Common myeloid progenitor, CD34-positive (primary cell): ENCODE results near the gene C2orf68.

Experiments used
- CTCF ChIA-PET: fragments of 350-600 bp; sonication (Branson Sonifier 250); formaldehyde crosslinking; loops from one replicate; lab custom pipeline; 2021; ENCODE audit warnings: antibody characterized with exemption; lab: Charles Lee
- POLR2A ChIA-PET: fragments of 350-600 bp; sonication (Branson Sonifier 250); formaldehyde crosslinking; loops from one replicate; lab custom pipeline; 2021; ENCODE audit warnings: antibody characterized with exemption; lab: Charles Lee
- DNase-seq, 3 donors: peaks; one replicate each; pipeline versions ENCODE4 v3.0.0 to v3.0.0-alpha.2; 2013
- H3K27ac ChIP-seq, 2 experiments: 1 replicate in 1 of 2; 2 replicates in 1 of 2; pipeline ENCODE4 v1.7.0; 2013; ENCODE audit warnings: inconsistent platforms in 2 of 2, low read length in 2 of 2, mild to moderate bottlenecking in 2 of 2, low read depth in 1 of 2, moderate library complexity in 1 of 2; ENCODE audit not compliant: severe bottlenecking in 2 of 2, insufficient read depth in 1 of 2, poor library complexity in 1 of 2
- H3K27me3 ChIP-seq, 5 experiments: replicated peaks in 2 of 5; 1 replicate in 3 of 5; 2 replicates in 2 of 5; pipeline versions ENCODE4 v1.6.1 to v1.7.0; 2013; ENCODE audit warnings: low read length in 4 of 5, mild to moderate bottlenecking in 2 of 5, moderate library complexity in 2 of 5, inconsistent platforms in 1 of 5; ENCODE audit not compliant: insufficient read depth in 5 of 5, control insufficient read depth in 4 of 5
- H3K36me3 ChIP-seq, 4 experiments: 1 replicate in 2 of 4; 2 replicates in 2 of 4; pipeline versions ENCODE4 v1.6.1 to v1.7.0; 2013; ENCODE audit warnings: low read length in 3 of 4, control low read depth in 1 of 4, mild to moderate bottlenecking in 1 of 4; ENCODE audit not compliant: control insufficient read depth in 4 of 4, insufficient read depth in 4 of 4
- H3K4me1 ChIP-seq, 4 experiments: 1 replicate in 3 of 4; 2 replicates in 1 of 4; pipeline versions ENCODE4 v1.6.1 to v1.7.1; 2013; ENCODE audit warnings: low read length in 3 of 4, mild to moderate bottlenecking in 3 of 4, control low read depth in 1 of 4, inconsistent platforms in 1 of 4, moderate library complexity in 1 of 4; ENCODE audit not compliant: control insufficient read depth in 4 of 4, insufficient read depth in 4 of 4; ENCODE audit errors: control extremely low read depth in 1 of 4
- H3K4me3 ChIP-seq, 7 experiments: 1 replicate in 4 of 7; 2 replicates in 3 of 7; pipeline versions ENCODE4 v1.5.1 to v1.7.0; 2013; ENCODE audit warnings: mild to moderate bottlenecking in 7 of 7, low read length in 6 of 7, moderate library complexity in 6 of 7, inconsistent platforms in 2 of 7, low read depth in 2 of 7, control low read depth in 1 of 7; ENCODE audit not compliant: insufficient read depth in 4 of 7, control insufficient read depth in 1 of 7; ENCODE audit errors: extremely low read depth in 1 of 7
- H3K9me3 ChIP-seq, 5 experiments: 1 replicate in 4 of 5; 2 replicates in 1 of 5; pipeline versions ENCODE4 v1.6.1 to v1.7.1; 2013; ENCODE audit warnings: low read length in 4 of 5, mild to moderate bottlenecking in 2 of 5, inconsistent platforms in 1 of 5, low read depth in 1 of 5, moderate library complexity in 1 of 5; ENCODE audit not compliant: control insufficient read depth in 4 of 5, insufficient read depth in 2 of 5; ENCODE audit errors: control extremely low read depth in 1 of 5
- WGBS: methylation state at CpG from one replicate; pipeline ENCODE4 v1.1.5; 2013; ENCODE audit not compliant: insufficient coverage; 5-methylcytosine and 5-hydroxymethylcytosine counted together

C2orf68 gene

GRCh38 chr2:85578243-85579180 is 33.4 kb downstream of the C2orf68 start:
- Histone ChIP-seq H3K4me1 (peaks cover 12 to 54% (median 48%) of the 10 kb centered on the region in 4 experiments), H3K36me3 (peaks cover 5 to 36% (median 20%) of the 10 kb centered on the region in 4 experiments), H3K27ac (peak overlapping the region; percentile 91 to 95), H3K4me3 (peak overlapping the region; percentile 35 to 92 (median 72)), H3K27me3 (no peaks in the 10 kb centered on the region), H3K9me3 (no peaks in the 10 kb centered on the region)
- ChIA-PET POLR2A (interaction anchor here (0.7 to 1.3 kb wide), 5 partner anchors 9 to 40 kb away, joined by 3 to 9 read pairs (median 3); partner anchors contain the start of genes MAT2A, RNF181 and TMEM150A), CTCF (interaction anchor here (0.7 to 2.3 kb wide), 11 partner anchors 9 to 186 kb away, joined by 3 to 18 read pairs (median 5); partner anchors contain the start of genes RNF181 and TMEM150A)
- WGBS, result under 1% methylated on average over 16 of the region's 19 CpGs
- DNase-seq, result peak in 2 of 3 donors; percentile 89 to 93

- peak within 1 kb of the TSS; percentile 37 to 92 (median 72) for H3K4me3 ChIP-seq
- H3K27ac ChIP-seq, result peak within 1 kb of the TSS; percentile 91 to 95
- 2% methylated on average over 8 of the region's 19 CpGs for WGBS
- H3K4me1 ChIP-seq, result peaks cover 12 to 52% (median 45%) of the 10 kb centered on the region in 4 experiments
- POLR2A ChIA-PET, result interaction anchor here (1.0 to 1.3 kb wide), 6 partner anchors 10 to 124 kb away, joined by 3 to 9 read pairs (median 3); partner anchors contain the start of genes MAT2A and TMEM150A
- H3K36me3 ChIP-seq, result peaks cover 4 to 27% (median 15%) of the 10 kb centered on the region in 4 experiments
- no peaks in the 10 kb centered on the region for H3K9me3 ChIP-seq
- DNase-seq, result peak in 2 of 3 donors; percentile 44 to 61
- no peaks in the 10 kb centered on the region for H3K27me3 ChIP-seq
- CTCF ChIA-PET, result interaction anchor here (0.6 to 2.3 kb wide), 12 partner anchors 10 to 185 kb away, joined by 3 to 18 read pairs (median 4); partner anchors contain the start of genes RNF181 and TMEM150A
Measured at GRCh38 chr2:85577386-85578242, 34.3 kb downstream of the C2orf68 start, which contains the start of gene VAMP8. TSS of gene VAMP8 (plus strand) at chr2:85577586. CDS start at chr2:85577647, 61 bp downstream.

GRCh38 chr2:85577063-85577385 is 34.8 kb downstream of the C2orf68 start:
- Histone ChIP-seq H3K27ac (peak overlapping the region; percentile 91 to 95), H3K36me3 (peaks cover 4 to 22% (median 11%) of the 10 kb centered on the region in 4 experiments), H3K9me3 (no peaks in the 10 kb centered on the region), H3K27me3 (no peaks in the 10 kb centered on the region), H3K4me3 (peak overlapping the region in 6 of 7 experiments; percentile 38 to 92 (median 74)), H3K4me1 (peaks cover 12 to 47% (median 43%) of the 10 kb centered on the region in 4 experiments)
- DNase-seq, result no peak
- CTCF ChIA-PET, result interaction anchor here (0.6 to 2.3 kb wide), 8 partner anchors 10 to 28 kb away, joined by 3 to 10 read pairs (median 4); partner anchors contain the start of genes RNF181 and TMEM150A
- 10% methylated on average over 2 of the region's 3 CpGs for WGBS
- POLR2A ChIA-PET, result interaction anchor here (1.0 to 1.1 kb wide), 3 partner anchors 25 to 123 kb away, joined by 3 to 5 read pairs (median 3); partner anchors contain the start of genes MAT2A and TMEM150A

- H3K4me1 ChIP-seq, result peaks cover 12 to 44% (median 39%) of the 10 kb centered on the region in 4 experiments
- no peak overlapping the region for H3K27ac ChIP-seq
- WGBS, result 100% methylated on average over 7 of the region's 8 CpGs
- POLR2A ChIA-PET, result no interaction called here
- no peak for DNase-seq
- H3K4me3 ChIP-seq, result no peak overlapping the region
- no peaks in the 10 kb centered on the region for H3K9me3 ChIP-seq
- H3K27me3 ChIP-seq, result no peaks in the 10 kb centered on the region
- CTCF ChIA-PET, result interaction anchor here (0.7 to 1.2 kb wide), 3 partner anchors 12 to 28 kb away, joined by 3 to 5 read pairs (median 5); no protein-coding TSS in a partner anchor
- peaks cover 0 to 11% (median 3%) of the 10 kb centered on the region in 4 experiments for H3K36me3 ChIP-seq
Measured at GRCh38 chr2:85575739-85576138, 36.1 kb downstream of the C2orf68 start.

- Histone ChIP-seq H3K9me3 (no peaks in the 10 kb centered on the region), H3K4me1 (peaks cover 0 to 13% (median 6%) of the 10 kb centered on the region in 4 experiments), H3K27ac (no peak overlapping the region), H3K4me3 (no peak overlapping the region), H3K27me3 (no peaks in the 10 kb centered on the region), H3K36me3 (no peaks in the 10 kb centered on the region)
- WGBS, result 100% methylated on average over 1 of the region's 4 CpGs
- CTCF ChIA-PET, result interaction anchor here (2.2 kb wide), 1 partner anchor 11 kb away, joined by 10 read pairs; the partner anchor contains the start of gene VAMP8
- DNase-seq, result no peak
- POLR2A ChIA-PET, result no interaction called here
Measured at GRCh38 chr2:85566265-85566664, 45.6 kb downstream of the C2orf68 start.

GRCh38 chr2:85564144-85564563 is 47.7 kb downstream of the C2orf68 start:
- Histone ChIP-seq H3K4me3 (no peak overlapping the region), H3K27me3 (no peaks in the 10 kb centered on the region), H3K9me3 (no peaks in the 10 kb centered on the region), H3K4me1 (peaks cover 6 to 25% (median 14%) of the 10 kb centered on the region in 4 experiments), H3K27ac (no peak overlapping the region), H3K36me3 (no peaks in the 10 kb centered on the region)
- 100% methylated on average over 5 of the region's 5 CpGs for WGBS
- CTCF ChIA-PET, result interaction anchor here (0.6 to 7.0 kb wide), 4 partner anchors 9 to 27 kb away, joined by 3 to 34 read pairs (median 3); no protein-coding TSS in a partner anchor
- POLR2A ChIA-PET, result interaction anchor here (3.1 kb wide), 1 partner anchor 31 kb away, joined by 14 read pairs; the partner anchor contains the start of gene RNF181
- peak in 2 of 3 donors; percentile 56 to 64 for DNase-seq
